SK-N-SH (cell line): ENCODE results near the gene TRH. TPM values are rescaled to one million over a fixed set of nuclear protein-coding genes. Genes with fewer than 3 reads are reported as not detected.

Source experiments
- CTCF ChIA-PET: fragments of 300-600, 350-600 bp; formaldehyde crosslinking; extraction: SDS; loops from one replicate; lab custom pipeline; 2021; lab: Yijun Ruan, JAX
- POLR2A ChIA-PET: fragments of 350-600 bp; sonication (Branson Sonifier 250); formaldehyde crosslinking; extraction: SDS; loops from one replicate; lab custom pipeline; 2020; ENCODE audit warnings: antibody characterized with exemption, inconsistent platforms; lab: Yijun Ruan, JAX
- DNase-seq: peaks from one replicate; pipeline ENCODE4 v3.0.0; 2012
- H2AFZ ChIP-seq: fragments of 200-600 bp; sonication (generic); 2 replicates; pipeline ENCODE4 v1.8.1; 2016; ENCODE audit warnings: antibody characterized with exemption, mild to moderate bottlenecking, low read depth
- H3F3A ChIP-seq: fragments of 200-600 bp; sonication (generic); replicated peaks from 2 replicates; pipeline ENCODE3; 2016; ENCODE audit warnings: antibody characterized with exemption, mild to moderate bottlenecking; ENCODE audit not compliant: insufficient read depth
- H3K27ac ChIP-seq, 2 experiments: fragments of 200-500 bp in 1 of 2; fragments of 200-600 bp in 1 of 2; sonication (Bioruptor generic) in 1 of 2; sonication (generic), shearing (Covaris generic) in 1 of 2; 2 replicates each; pipeline versions ENCODE4 v1.5.1 to v1.6.1; 2014 to 2016; ENCODE audit warnings: low read depth in 2 of 2, inconsistent platforms in 1 of 2, low read length in 1 of 2, mild to moderate bottlenecking in 1 of 2, mixed read lengths in 1 of 2
- H3K27me3 ChIP-seq: fragments of 200-600 bp; sonication (generic), shearing (Covaris generic); 2 replicates; pipeline ENCODE4 v1.6.1; 2016; ENCODE audit warnings: mixed run types; ENCODE audit not compliant: insufficient read depth
- H3K36me3 ChIP-seq, 2 experiments: fragments of 200-500 bp in 1 of 2; fragments of 200-600 bp in 1 of 2; sonication (Bioruptor generic) in 1 of 2; sonication (generic) in 1 of 2; replicated peaks in 1 of 2; 2 replicates each; pipeline versions ENCODE3 to v1.5.1; 2014 to 2016; ENCODE audit warnings: low read length in 1 of 2, mild to moderate bottlenecking in 1 of 2; ENCODE audit not compliant: insufficient read depth in 2 of 2, control insufficient read depth in 1 of 2
- H3K4me1 ChIP-seq, 2 experiments: fragments of 200-500 bp in 1 of 2; fragments of 200-600 bp in 1 of 2; sonication (Bioruptor generic) in 1 of 2; sonication (generic), shearing (Covaris generic) in 1 of 2; 2 replicates each; pipeline versions ENCODE4 v1.5.1 to v1.6.1; 2014 to 2016; ENCODE audit warnings: low read depth in 1 of 2, low read length in 1 of 2, mixed run types in 1 of 2; ENCODE audit not compliant: insufficient read depth in 2 of 2, control insufficient read depth in 1 of 2
- H3K4me2 ChIP-seq: fragments of 200-600 bp; sonication (generic), shearing (Covaris generic); 2 replicates; pipeline ENCODE4 v1.6.1; 2017; ENCODE audit warnings: mixed run types
- H3K4me3 ChIP-seq, 2 experiments: fragments of 200-500 bp in 1 of 2; fragments of 200-600 bp in 1 of 2; sonication (Bioruptor generic) in 1 of 2; sonication (generic), shearing (Covaris generic) in 1 of 2; 2 replicates each; pipeline versions ENCODE4 v1.5.1 to v1.8.1; 2014 to 2016; ENCODE audit warnings: low read depth in 2 of 2, inconsistent platforms in 1 of 2, low read length in 1 of 2, mild to moderate bottlenecking in 1 of 2, mixed read lengths in 1 of 2, moderate library complexity in 1 of 2
- H3K79me2 ChIP-seq: fragments of 200-600 bp; sonication (generic); 2 replicates; pipeline ENCODE4 v1.8.1; 2017; ENCODE audit warnings: mild to moderate bottlenecking; ENCODE audit not compliant: insufficient read depth
- H3K9ac ChIP-seq: fragments of 200-600 bp; sonication (generic); 2 replicates; pipeline ENCODE4 v1.6.1; 2017; ENCODE audit warnings: mixed run types
- H3K9me2 ChIP-seq: fragments of 200-600 bp; sonication (generic); 2 replicates; pipeline ENCODE4 v1.6.1; 2017; ENCODE audit warnings: mixed run types
- H3K9me3 ChIP-seq: fragments of 200-600 bp; sonication (generic); 2 replicates; pipeline ENCODE4 v1.6.1; 2017; ENCODE audit warnings: mixed run types, mild to moderate bottlenecking, moderate library complexity
- H4K20me1 ChIP-seq: fragments of 200-600 bp; sonication (generic); 2 replicates; pipeline ENCODE4 v1.6.1; 2017; ENCODE audit warnings: mild to moderate bottlenecking, mixed run types; ENCODE audit not compliant: insufficient read depth
- EP300 ChIP-seq, 2 experiments: IDR thresholded peaks; 2 replicates each; pipeline versions ENCODE4 v1.4.0 to v1.6.1; 2012; ENCODE audit warnings: borderline replicate concordance in 1 of 2, low read depth in 1 of 2, low read length in 1 of 2
- EZH2phosphoT487 ChIP-seq: fragments of 200-600 bp; sonication (generic); IDR thresholded peaks from 2 replicates; pipeline ENCODE4 v1.6.1; 2017; ENCODE audit warnings: low read depth, mixed run types, mild to moderate bottlenecking, antibody characterized with exemption, moderate library complexity, borderline replicate concordance
- FOSL2 ChIP-seq: IDR thresholded peaks from 2 replicates; pipeline ENCODE4 v1.4.0; 2012; ENCODE audit warnings: low read depth, mild to moderate bottlenecking, moderate library complexity, borderline replicate concordance
- FOXJ3 ChIP-seq: sonication (generic); formaldehyde crosslinking; IDR thresholded peaks from 2 replicates; pipeline ENCODE4 v1.5.1; 2020; ENCODE audit warnings: mild to moderate bottlenecking, missing genetic modification reagents
- GABPA ChIP-seq: IDR thresholded peaks from 2 replicates; pipeline ENCODE4 v1.4.0; 2012; ENCODE audit warnings: low read depth, mild to moderate bottlenecking
- GATA2 ChIP-seq: sonication (generic); formaldehyde crosslinking; IDR thresholded peaks from 2 replicates; pipeline ENCODE4 v1.5.0; 2020; ENCODE audit warnings: mild to moderate bottlenecking, missing genetic modification reagents
- JUND ChIP-seq: IDR thresholded peaks from 2 replicates; pipeline ENCODE4 v1.4.0; 2012
- MEF2A ChIP-seq: IDR thresholded peaks from 2 replicates; pipeline ENCODE4 v1.4.0; 2012; ENCODE audit warnings: low read depth, borderline replicate concordance
- MXI1 ChIP-seq: IDR thresholded peaks from 2 replicates; pipeline ENCODE4 v1.6.1; 2012; ENCODE audit warnings: mild to moderate bottlenecking, low read depth, low read length, improper control_type of control experiment
- RCOR1 ChIP-seq: fragments of 150-350 bp; IDR thresholded peaks from 2 replicates; pipeline ENCODE4 v1.6.1; 2017; ENCODE audit warnings: antibody characterized with exemption, low read length
- RFX5 ChIP-seq: IDR thresholded peaks from 2 replicates; pipeline ENCODE4 v1.6.1; 2012; ENCODE audit warnings: mild to moderate bottlenecking, improper control_type of control experiment, low read length
- RXRA ChIP-seq: IDR thresholded peaks from 2 replicates; pipeline ENCODE4 v1.4.0; 2012; ENCODE audit warnings: low read depth, mild to moderate bottlenecking, borderline replicate concordance
- TAF1 ChIP-seq: IDR thresholded peaks from 2 replicates; pipeline ENCODE4 v1.6.1; 2012; ENCODE audit warnings: low read depth, mild to moderate bottlenecking, low read length, moderate library complexity, borderline replicate concordance
- TCF12 ChIP-seq: IDR thresholded peaks from 2 replicates; pipeline ENCODE4 v1.4.0; 2012
- TEAD4 ChIP-seq: IDR thresholded peaks from 2 replicates; pipeline ENCODE4 v1.4.0; 2012; ENCODE audit warnings: mild to moderate bottlenecking, borderline replicate concordance; ENCODE audit not compliant: insufficient read depth
- USF1 ChIP-seq: IDR thresholded peaks from 2 replicates; pipeline ENCODE4 v1.4.0; 2012; ENCODE audit warnings: low read depth, borderline replicate concordance
- USF2 ChIP-seq: fragments of 150-350 bp; IDR thresholded peaks from 2 replicates; pipeline ENCODE4 v1.6.1; 2017; ENCODE audit warnings: antibody characterized with exemption, low read length, low read depth, borderline replicate concordance
- YY1 ChIP-seq: IDR thresholded peaks from 2 replicates; pipeline ENCODE4 v1.4.0; 2012; ENCODE audit warnings: low read depth, mild to moderate bottlenecking
- ZBTB33 ChIP-seq: IDR thresholded peaks from 2 replicates; pipeline ENCODE4 v1.4.0; 2012; ENCODE audit warnings: low read depth, borderline replicate concordance
- polyA plus RNA-seq, 3 experiments: library from polyadenylated mRNA; depleted of rRNA; stranded (reverse); fragments of >200 nt; gene quantifications; 2 replicates each; pipeline ENCODE4 v1.2.3, GENCODE V29; 2012
- TF ChIP-seq, protein P1 (sequence below): IDR thresholded peaks from 2 replicates; pipeline ENCODE4; 2012
- TF ChIP-seq, protein P2 (sequence below): fragments of 200-600 bp; sonication (generic); IDR thresholded peaks from 2 replicates; pipeline ENCODE4 v1.6.1; 2017; ENCODE audit warnings: antibody characterized with exemption, mild to moderate bottlenecking, moderate library complexity
- TF ChIP-seq, protein P3 (sequence below): IDR thresholded peaks from 2 replicates; pipeline ENCODE4 v1.6.1; 2012; ENCODE audit warnings: mild to moderate bottlenecking, low read depth, low read length, moderate library complexity

TRH gene
- polyA plus RNA-seq, 1 of the 3 experiments (the other 2 are of a cell fraction), result not detected

DNA sequence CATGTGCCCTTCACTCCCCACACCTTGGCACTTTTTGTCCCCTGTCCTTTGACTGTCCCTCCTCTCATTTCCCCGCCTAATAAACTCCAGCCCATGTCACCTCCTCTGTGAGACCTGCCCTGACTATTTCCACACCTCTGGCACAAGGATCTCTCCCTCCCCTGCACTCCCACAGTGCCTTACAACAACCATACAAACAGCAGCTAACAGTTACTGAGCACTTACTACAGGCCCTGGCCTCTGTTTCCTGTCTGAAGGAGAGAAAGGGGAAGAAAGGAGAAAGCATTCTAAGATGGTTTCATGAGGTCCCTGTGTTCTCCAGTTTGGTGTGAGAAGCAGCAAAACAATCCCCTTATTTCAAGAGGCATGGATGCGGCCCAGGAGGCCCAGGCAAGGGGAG is 20.0 kb upstream of the TRH start (continued):
- TF ChIP-seq EP300 (IDR thresholded peaks at IDR 0.05; ENCODE audit: borderline replicate concordance in 1 of 2, low read depth in 1 of 2, low read length in 1 of 2), result no peak
- TF ChIP-seq MXI1, result no peak
- TF ChIP-seq YY1, result no peak
- TF ChIP-seq RCOR1, result no peak
- TF ChIP-seq, all 33 proteins: peak for 0

GRCh38 chr3:129956936-129957335 is 17.6 kb upstream of the TRH start:
- H3K4me1 ChIP-seq, result no peaks in the 10 kb centered on the region
- no peaks in the 10 kb centered on the region for H3K9me3 ChIP-seq
- H3K36me3 ChIP-seq, result no peaks in the 10 kb centered on the region
- H4K20me1 ChIP-seq, result no peaks in the 10 kb centered on the region
- H3K4me2 ChIP-seq, result no peak overlapping the region
- no peak for TF ChIP-seq USF1
- TF ChIP-seq, protein P1, sequence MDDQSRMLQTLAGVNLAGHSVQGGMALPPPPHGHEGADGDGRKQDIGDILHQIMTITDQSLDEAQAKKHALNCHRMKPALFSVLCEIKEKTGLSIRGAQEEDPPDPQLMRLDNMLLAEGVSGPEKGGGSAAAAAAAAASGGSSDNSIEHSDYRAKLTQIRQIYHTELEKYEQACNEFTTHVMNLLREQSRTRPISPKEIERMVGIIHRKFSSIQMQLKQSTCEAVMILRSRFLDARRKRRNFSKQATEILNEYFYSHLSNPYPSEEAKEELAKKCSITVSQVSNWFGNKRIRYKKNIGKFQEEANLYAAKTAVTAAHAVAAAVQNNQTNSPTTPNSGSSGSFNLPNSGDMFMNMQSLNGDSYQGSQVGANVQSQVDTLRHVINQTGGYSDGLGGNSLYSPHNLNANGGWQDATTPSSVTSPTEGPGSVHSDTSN, result no peak
- TF ChIP-seq JUND, result no peak
- no peak for TF ChIP-seq MEF2A
- TF ChIP-seq RFX5, result no peak
- no peak for TF ChIP-seq GABPA
- TF ChIP-seq, protein P2, sequence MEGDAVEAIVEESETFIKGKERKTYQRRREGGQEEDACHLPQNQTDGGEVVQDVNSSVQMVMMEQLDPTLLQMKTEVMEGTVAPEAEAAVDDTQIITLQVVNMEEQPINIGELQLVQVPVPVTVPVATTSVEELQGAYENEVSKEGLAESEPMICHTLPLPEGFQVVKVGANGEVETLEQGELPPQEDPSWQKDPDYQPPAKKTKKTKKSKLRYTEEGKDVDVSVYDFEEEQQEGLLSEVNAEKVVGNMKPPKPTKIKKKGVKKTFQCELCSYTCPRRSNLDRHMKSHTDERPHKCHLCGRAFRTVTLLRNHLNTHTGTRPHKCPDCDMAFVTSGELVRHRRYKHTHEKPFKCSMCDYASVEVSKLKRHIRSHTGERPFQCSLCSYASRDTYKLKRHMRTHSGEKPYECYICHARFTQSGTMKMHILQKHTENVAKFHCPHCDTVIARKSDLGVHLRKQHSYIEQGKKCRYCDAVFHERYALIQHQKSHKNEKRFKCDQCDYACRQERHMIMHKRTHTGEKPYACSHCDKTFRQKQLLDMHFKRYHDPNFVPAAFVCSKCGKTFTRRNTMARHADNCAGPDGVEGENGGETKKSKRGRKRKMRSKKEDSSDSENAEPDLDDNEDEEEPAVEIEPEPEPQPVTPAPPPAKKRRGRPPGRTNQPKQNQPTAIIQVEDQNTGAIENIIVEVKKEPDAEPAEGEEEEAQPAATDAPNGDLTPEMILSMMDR, result no peak
- no peak for TF ChIP-seq USF2
- TF ChIP-seq FOSL2, result no peak
- TF ChIP-seq, protein P3, sequence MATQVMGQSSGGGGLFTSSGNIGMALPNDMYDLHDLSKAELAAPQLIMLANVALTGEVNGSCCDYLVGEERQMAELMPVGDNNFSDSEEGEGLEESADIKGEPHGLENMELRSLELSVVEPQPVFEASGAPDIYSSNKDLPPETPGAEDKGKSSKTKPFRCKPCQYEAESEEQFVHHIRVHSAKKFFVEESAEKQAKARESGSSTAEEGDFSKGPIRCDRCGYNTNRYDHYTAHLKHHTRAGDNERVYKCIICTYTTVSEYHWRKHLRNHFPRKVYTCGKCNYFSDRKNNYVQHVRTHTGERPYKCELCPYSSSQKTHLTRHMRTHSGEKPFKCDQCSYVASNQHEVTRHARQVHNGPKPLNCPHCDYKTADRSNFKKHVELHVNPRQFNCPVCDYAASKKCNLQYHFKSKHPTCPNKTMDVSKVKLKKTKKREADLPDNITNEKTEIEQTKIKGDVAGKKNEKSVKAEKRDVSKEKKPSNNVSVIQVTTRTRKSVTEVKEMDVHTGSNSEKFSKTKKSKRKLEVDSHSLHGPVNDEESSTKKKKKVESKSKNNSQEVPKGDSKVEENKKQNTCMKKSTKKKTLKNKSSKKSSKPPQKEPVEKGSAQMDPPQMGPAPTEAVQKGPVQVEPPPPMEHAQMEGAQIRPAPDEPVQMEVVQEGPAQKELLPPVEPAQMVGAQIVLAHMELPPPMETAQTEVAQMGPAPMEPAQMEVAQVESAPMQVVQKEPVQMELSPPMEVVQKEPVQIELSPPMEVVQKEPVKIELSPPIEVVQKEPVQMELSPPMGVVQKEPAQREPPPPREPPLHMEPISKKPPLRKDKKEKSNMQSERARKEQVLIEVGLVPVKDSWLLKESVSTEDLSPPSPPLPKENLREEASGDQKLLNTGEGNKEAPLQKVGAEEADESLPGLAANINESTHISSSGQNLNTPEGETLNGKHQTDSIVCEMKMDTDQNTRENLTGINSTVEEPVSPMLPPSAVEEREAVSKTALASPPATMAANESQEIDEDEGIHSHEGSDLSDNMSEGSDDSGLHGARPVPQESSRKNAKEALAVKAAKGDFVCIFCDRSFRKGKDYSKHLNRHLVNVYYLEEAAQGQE, result no peak
- no peak for TF ChIP-seq TCF12
- TF ChIP-seq EP300 (IDR thresholded peaks at IDR 0.05; ENCODE audit: borderline replicate concordance in 1 of 2, low read depth in 1 of 2, low read length in 1 of 2), result no peak
- no peak for TF ChIP-seq FOXJ3 (CRISPR knock-in tag)
- TF ChIP-seq RCOR1, result no peak
- no peak for TF ChIP-seq GATA2
- TF ChIP-seq EZH2phosphoT487, result no peak
- TF ChIP-seq RXRA, result no peak
- no peak for TF ChIP-seq ZBTB33
- TF ChIP-seq TAF1, result no peak
- no peak for TF ChIP-seq TEAD4
- H3K9ac ChIP-seq, result no peak overlapping the region
- no peak for DNase-seq
- no peak overlapping the region for H2AFZ ChIP-seq
- ChIA-PET CTCF (no interaction called here), POLR2A (no interaction called here)
- no peaks in the 10 kb centered on the region for H3K9me2 ChIP-seq
- no peaks in the 10 kb centered on the region for H3F3A ChIP-seq
- no peak overlapping the region for H3K4me3 ChIP-seq
- no peaks in the 10 kb centered on the region for H3K79me2 ChIP-seq
- H3K27me3 ChIP-seq, result peaks cover 22% of the 10 kb centered on the region; the same call in 1 of the 2 replicates
- no peak overlapping the region for H3K27ac ChIP-seq
